Activated gamma-delta T cell (primary cell): ENCODE measurements around the gene FCHO1.
"Not testable (repeated sequence)": the region's sequence is repeated elsewhere in the genome, so short reads cannot be mapped to it uniquely, and the experiment has no call there.

Experiments used
- DNase-seq: peaks from one replicate; lab custom pipeline; 2025; lab: John Stamatoyannopoulos, UW

FCHO1 gene

GRCh38 chr19:17795495-17795856, 44.2 kb downstream of the FCHO1 start:
- no peak for DNase-seq

- DNase-seq, result no peak
These were observed 44.9 kb downstream of the FCHO1 start for GRCh38 chr19:17796013-17796837.

GRCh38 chr19:17796838-17797423, 45.7 kb downstream of the FCHO1 start:
- no peak for DNase-seq

- DNase-seq, result no peak
These were observed 46.3 kb downstream of the FCHO1 start for GRCh38 chr19:17797424-17798201.

- DNase-seq, result not testable (repeated sequence)
These were observed 47.3 kb downstream of the FCHO1 start for GRCh38 chr19:17798599-17798998.

GRCh38 chr19:17802137-17802858, 51.0 kb downstream of the FCHO1 start:
- no peak for DNase-seq

- no peak for DNase-seq
These were observed 52.1 kb downstream of the FCHO1 start for GRCh38 chr19:17803264-17803896.

- no peak for DNase-seq
These were observed 54.1 kb downstream of the FCHO1 start for GRCh38 chr19:17805427-17805826.

- no peak for DNase-seq
These were observed 55.7 kb downstream of the FCHO1 start for GRCh38 chr19:17806945-17807344.

GRCh38 chr19:17807731-17808316, 56.5 kb downstream of the FCHO1 start:
- no peak for DNase-seq

GRCh38 chr19:17811103-17811502, 59.8 kb downstream of the FCHO1 start:
- no peak for DNase-seq

GRCh38 chr19:17811681-17812080, 60.4 kb downstream of the FCHO1 start:
- no peak for DNase-seq

GRCh38 chr19:17812099-17812498, 60.8 kb downstream of the FCHO1 start:
- no peak for DNase-seq

GRCh38 chr19:17817668-17818363, 66.5 kb downstream of the FCHO1 start:
- DNase-seq, result no peak

- no peak for DNase-seq
These were observed 69.9 kb downstream of the FCHO1 start, which contains the start of gene INSL3 for GRCh38 chr19:17821190-17821589. Gene INSL3 (minus strand): TSS chr19:17821519. CDS start chr19:17821506, 13 bp downstream.

GRCh38 chr19:17824339-17824738, 73.1 kb downstream of the FCHO1 start:
- no peak for DNase-seq

GRCh38 chr19:17826508-17827056, 75.3 kb downstream of the FCHO1 start:
- DNase-seq, result no peak

- no peak for DNase-seq
These were observed 78.7 kb downstream of the FCHO1 start for GRCh38 chr19:17829855-17830566.

- DNase-seq, result no peak
These were observed 79.5 kb downstream of the FCHO1 start for GRCh38 chr19:17830567-17831418.
